Loucy (cell line): ENCODE measurements around the gene CCNJL.

ENCODE experiments used
- H2AFZ ChIP-seq: fragments of 200-600 bp; sonication (generic); 2 replicates; pipeline ENCODE4 v1.6.0; 2016; ENCODE audit warnings: antibody characterized with exemption, mild to moderate bottlenecking, low read length, moderate library complexity
- H3F3A ChIP-seq: fragments of 200-600 bp; 2 replicates; pipeline ENCODE4 v1.6.0; 2016; ENCODE audit warnings: antibody characterized with exemption, low read depth, mild to moderate bottlenecking
- H3K27me3 ChIP-seq: fragments of 200-600 bp; sonication (generic); 2 replicates; pipeline ENCODE4 v1.6.1; 2014; ENCODE audit warnings: low read length, mild to moderate bottlenecking; ENCODE audit not compliant: insufficient read depth, poor library complexity, severe bottlenecking
- H3K36me3 ChIP-seq: fragments of 200-600 bp; sonication (generic); 2 replicates; pipeline ENCODE4 v1.6.1; 2016; ENCODE audit warnings: low read length; ENCODE audit not compliant: insufficient read depth
- H3K4me1 ChIP-seq: fragments of 200-600 bp; sonication (generic); 2 replicates; pipeline ENCODE4 v1.5.1; 2014; ENCODE audit warnings: low read length, mild to moderate bottlenecking; ENCODE audit not compliant: insufficient read depth, poor library complexity, severe bottlenecking
- H3K4me2 ChIP-seq: fragments of 200-600 bp; sonication (generic); 2 replicates; pipeline ENCODE4 v1.6.0; 2014; ENCODE audit warnings: antibody characterized with exemption, low read length, low read depth, mild to moderate bottlenecking; ENCODE audit not compliant: poor library complexity, severe bottlenecking
- H3K4me3 ChIP-seq: fragments of 200-600 bp; sonication (generic); 2 replicates; pipeline ENCODE4 v1.5.1; 2014; ENCODE audit warnings: low read length, mild to moderate bottlenecking, mixed read lengths; ENCODE audit not compliant: poor library complexity, severe bottlenecking
- H3K79me2 ChIP-seq: fragments of 200-600 bp; sonication (generic); 2 replicates; pipeline ENCODE4 v1.6.1; 2014; ENCODE audit warnings: low read length; ENCODE audit not compliant: insufficient read depth
- H3K9ac ChIP-seq: fragments of 200-600 bp; sonication (generic); 2 replicates; pipeline ENCODE4 v1.6.0; 2014; ENCODE audit warnings: mild to moderate bottlenecking, low read depth, low read length, moderate library complexity; ENCODE audit not compliant: poor library complexity, severe bottlenecking
- H3K9me2 ChIP-seq: fragments of 200-600 bp; sonication (generic); replicated peaks from 2 replicates; pipeline ENCODE4 v1.6.1; 2016; ENCODE audit warnings: low read depth, low read length, mixed read lengths
- H3K9me3 ChIP-seq: fragments of 200-600 bp; sonication (generic); 2 replicates; pipeline ENCODE4 v1.6.1; 2014; ENCODE audit warnings: mild to moderate bottlenecking, antibody characterized with exemption, low read length, low read depth; ENCODE audit not compliant: insufficient read depth
- H4K20me1 ChIP-seq: fragments of 200-600 bp; sonication (generic); 2 replicates; pipeline ENCODE4 v1.6.0; 2014; ENCODE audit warnings: antibody characterized with exemption, low read length, mild to moderate bottlenecking; ENCODE audit not compliant: insufficient read depth, poor library complexity, severe bottlenecking
- CTCF ChIP-seq: fragments of 200-600 bp; sonication (generic); conservative IDR thresholded peaks from 2 replicates; pipeline ENCODE4 v1.5.1; 2014; ENCODE audit warnings: mild to moderate bottlenecking, antibody characterized with exemption, low read length
- EZH2phosphoT487 ChIP-seq: fragments of 200-600 bp; IDR thresholded peaks from 2 replicates; pipeline ENCODE4 v1.6.1; 2018; ENCODE audit warnings: antibody characterized with exemption, mild to moderate bottlenecking, moderate library complexity, borderline replicate concordance

Gene CCNJL

GRCh38 chr5:160278343-160278742, 34.0 kb downstream of the CCNJL start:
- Histone ChIP-seq H3K9ac (no peak overlapping the region), H3K27me3 (no peaks in the 10 kb centered on the region), H3K36me3 (peaks cover 32% of the 10 kb centered on the region; the same call in 1 of the 2 replicates), H4K20me1 (no peaks in the 10 kb centered on the region), H3K9me3 (no peaks in the 10 kb centered on the region), H3K4me2 (no peak overlapping the region), H3F3A (no peaks in the 10 kb centered on the region; the same call in 1 of the 2 replicates), H3K9me2 (no peaks in the 10 kb centered on the region), H3K4me3 (no peak overlapping the region), H2AFZ (no peak overlapping the region), H3K79me2 (peaks cover 10% of the 10 kb centered on the region; the same call in 1 of the 2 replicates), H3K4me1 (peaks cover 7% of the 10 kb centered on the region)
- TF ChIP-seq EZH2phosphoT487 (no peak), CTCF (no peak)

GRCh38 chr5:160274483-160274931, 37.9 kb downstream of the CCNJL start:
- peaks cover 22% of the 10 kb centered on the region; the same call in 1 of the 2 replicates for H3K36me3 ChIP-seq
- no peaks in the 10 kb centered on the region for H3K27me3 ChIP-seq
- no peaks in the 10 kb centered on the region for H3K9me2 ChIP-seq
- H3K9ac ChIP-seq, result peak overlapping the region; percentile 3
- no peak overlapping the region for H2AFZ ChIP-seq
- TF ChIP-seq CTCF, result no peak
- H3K4me1 ChIP-seq, result peaks cover 37% of the 10 kb centered on the region
- peak overlapping the region; percentile 27 for H3K4me2 ChIP-seq
- H4K20me1 ChIP-seq, result no peaks in the 10 kb centered on the region
- peaks cover 14% of the 10 kb centered on the region for H3F3A ChIP-seq
- H3K79me2 ChIP-seq, result peaks cover 7% of the 10 kb centered on the region; the same call in 1 of the 2 replicates
- H3K4me3 ChIP-seq, result no peak overlapping the region
- no peaks in the 10 kb centered on the region for H3K9me3 ChIP-seq

GRCh38 chr5:160272889-160273288, 39.5 kb downstream of the CCNJL start:
- no peak overlapping the region for H3K4me3 ChIP-seq
- H3K9me2 ChIP-seq, result no peaks in the 10 kb centered on the region
- peaks cover 53% of the 10 kb centered on the region for H3K4me1 ChIP-seq
- H4K20me1 ChIP-seq, result no peaks in the 10 kb centered on the region
- TF ChIP-seq EZH2phosphoT487 (no peak), CTCF (no peak)
- no peak overlapping the region for H3K9ac ChIP-seq
- H3K27me3 ChIP-seq, result no peaks in the 10 kb centered on the region
- peaks cover 7% of the 10 kb centered on the region; the same call in 1 of the 2 replicates for H3K36me3 ChIP-seq
- peaks cover 15% of the 10 kb centered on the region; the same call in 1 of the 2 replicates for H3K79me2 ChIP-seq
- no peak overlapping the region for H3K4me2 ChIP-seq
- no peak overlapping the region for H2AFZ ChIP-seq
- peaks cover 14% of the 10 kb centered on the region for H3F3A ChIP-seq
- H3K9me3 ChIP-seq, result no peaks in the 10 kb centered on the region
